Activated CD4-positive, alpha-beta T cell treated with anti-CD3 and anti-CD28 coated beads, Interleukin-2, amount 10 ng/mL, durations not matched to agents 7 days and 5 days (primary cell): Measurements from ENCODE around the gene MYO1G. TPM values are rescaled to one million over a fixed set of nuclear protein-coding genes. Genes with fewer than 3 reads are reported as not detected.
A peak's percentile ranks its signal among the peaks of the same experiment; 100 is the strongest.
"Not testable (repeated sequence)": the region's sequence is repeated elsewhere in the genome, so short reads cannot be mapped to it uniquely, and the experiment has no call there.

ENCODE experiments used
- CTCF ChIA-PET: fragments of 350-600 bp; sonication (Branson Sonifier 250); formaldehyde crosslinking; loops from one replicate; lab custom pipeline; 2021; ENCODE audit warnings: antibody characterized with exemption; lab: Charles Lee
- POLR2A ChIA-PET: fragments of 350-600 bp; sonication (Branson Sonifier 250); formaldehyde crosslinking; loops from one replicate; lab custom pipeline; 2021; ENCODE audit warnings: antibody characterized with exemption; lab: Charles Lee
- DNase-seq: peaks from one replicate; pipeline ENCODE4 v3.0.0-alpha.2; 2020
- H3K27ac Mint-ChIP-seq: one replicate; pipeline ENCODE4 v1.8.0; 2021; ENCODE audit warnings: mild to moderate bottlenecking, moderate library complexity, mixed read lengths
- H3K27me3 Mint-ChIP-seq: one replicate; pipeline ENCODE4 v1.8.0; 2021; ENCODE audit warnings: mixed read lengths
- H3K36me3 Mint-ChIP-seq: one replicate; pipeline ENCODE4 v1.8.0; 2021; ENCODE audit warnings: low read depth, mixed read lengths
- H3K4me1 Mint-ChIP-seq: one replicate; pipeline ENCODE4 v1.8.0; 2021; ENCODE audit warnings: mixed read lengths
- H3K4me3 Mint-ChIP-seq: one replicate; pipeline ENCODE4 v1.8.0; 2021; ENCODE audit warnings: mild to moderate bottlenecking, moderate library complexity, mixed read lengths
- H3K9me3 Mint-ChIP-seq: one replicate; pipeline ENCODE4 v1.8.0; 2021; ENCODE audit warnings: mixed read lengths
- total RNA-seq, 2 experiments: library from RNA; stranded (reverse); gene quantifications; one replicate each; pipeline ENCODE4 v1.2.3, GENCODE V29; 2021

Gene MYO1G
- total RNA-seq, 2 experiments from 2014 or later = 414 to 457 TPM

DNA sequence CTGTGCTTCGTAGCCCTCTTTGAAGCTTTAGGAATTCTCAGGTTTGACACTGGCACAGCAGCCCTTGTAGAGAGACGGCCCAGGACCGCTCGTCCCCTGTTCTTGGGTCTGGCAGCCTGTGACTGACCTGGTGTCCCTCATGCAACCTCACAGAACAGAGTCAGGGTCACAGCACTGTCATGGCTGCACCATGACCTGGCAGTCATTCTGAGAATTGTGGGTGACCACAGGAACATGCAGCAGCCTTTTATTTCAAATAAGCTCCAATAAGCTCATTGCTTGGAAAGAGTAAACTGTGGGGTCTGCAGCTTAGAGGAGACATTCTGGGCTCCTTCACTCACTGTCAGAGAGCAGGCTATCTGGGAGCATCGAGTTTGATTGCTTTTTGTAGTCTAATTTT, 42.5 kb downstream of the MYO1G start:
- Mint-ChIP-seq H3K27me3 (peaks cover 17% of the 10 kb centered on the region), H3K27ac (no peak overlapping the region), H3K4me1 (peaks cover 3% of the 10 kb centered on the region), H3K9me3 (no peaks in the 10 kb centered on the region), H3K4me3 (no peak overlapping the region), H3K36me3 (no peaks in the 10 kb centered on the region)
- DNase-seq = no peak
- ChIA-PET POLR2A (interaction anchor here (0.7 to 1.0 kb wide), 2 partner anchors 149 to 439 kb away, joined by 3 to 4 read pairs; no protein-coding TSS in a partner anchor), CTCF (interaction anchor here (0.7 to 1.6 kb wide), 3 partner anchors 20 to 269 kb away, joined by 3 read pairs; no protein-coding TSS in a partner anchor)

DNA sequence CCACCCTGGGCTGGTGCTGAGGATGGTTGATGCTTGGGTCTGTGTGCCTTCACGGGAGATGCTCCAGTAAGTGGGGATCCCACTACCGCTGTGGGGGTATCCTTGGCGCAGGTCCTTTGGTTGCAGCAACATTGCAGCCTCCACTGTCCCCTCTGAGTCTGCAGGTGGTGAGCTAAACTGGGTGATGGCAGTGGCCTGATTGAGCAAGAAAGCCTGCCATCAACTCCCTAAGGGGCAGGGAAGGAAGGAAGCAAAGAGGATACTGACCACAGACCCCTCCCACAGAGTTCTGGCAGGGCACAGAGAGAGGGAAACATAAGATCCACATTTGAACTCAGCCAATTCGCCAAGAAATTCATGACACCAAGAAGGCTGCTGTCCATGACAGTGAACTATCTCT, 43.2 kb downstream of the MYO1G start:
- CTCF ChIA-PET = interaction anchor here (1.0 to 2.0 kb wide), 3 partner anchors 14 to 30 kb away, joined by 3 to 9 read pairs (median 4); no protein-coding TSS in a partner anchor
- no peak overlapping the region for H3K27ac Mint-ChIP-seq

DNA sequence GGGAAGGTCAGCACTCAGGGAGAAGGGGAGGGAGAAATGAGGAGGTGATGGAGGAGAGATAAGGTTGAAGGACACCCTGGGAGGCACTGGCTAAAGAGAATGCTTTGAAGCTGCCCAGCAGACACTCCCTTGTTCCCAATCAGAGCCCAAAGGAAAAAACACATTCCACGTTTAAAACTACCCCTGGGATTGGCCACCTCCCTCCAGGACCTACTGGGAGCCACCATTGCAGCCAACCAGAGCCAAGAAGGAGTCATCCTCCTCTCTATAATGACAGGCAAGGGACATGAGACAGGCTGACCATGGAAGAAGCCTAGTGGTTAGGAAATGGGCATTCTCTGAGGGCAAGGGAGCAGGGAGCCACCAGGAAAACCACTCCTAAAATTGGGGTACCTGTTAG, 43.8 kb downstream of the MYO1G start:
- Mint-ChIP-seq H3K4me1 (peaks cover 3% of the 10 kb centered on the region), H3K36me3 (no peaks in the 10 kb centered on the region), H3K27me3 (peaks cover 11% of the 10 kb centered on the region), H3K9me3 (no peaks in the 10 kb centered on the region), H3K4me3 (no peak overlapping the region), H3K27ac (no peak overlapping the region)
- DNase-seq = no peak
- POLR2A ChIA-PET = no interaction called here
- CTCF ChIA-PET = interaction anchor here (1.0 to 2.0 kb wide), 3 partner anchors 13 to 29 kb away, joined by 3 to 9 read pairs (median 4); no protein-coding TSS in a partner anchor

More for the DNA sequence above, 43.2 kb downstream of the MYO1G start:
- Mint-ChIP-seq H3K36me3 (no peaks in the 10 kb centered on the region), H3K9me3 (no peaks in the 10 kb centered on the region), H3K4me1 (peaks cover 3% of the 10 kb centered on the region), H3K4me3 (no peak overlapping the region), H3K27me3 (peaks cover 11% of the 10 kb centered on the region)
- POLR2A ChIA-PET = no interaction called here
- no peak for DNase-seq

DNA sequence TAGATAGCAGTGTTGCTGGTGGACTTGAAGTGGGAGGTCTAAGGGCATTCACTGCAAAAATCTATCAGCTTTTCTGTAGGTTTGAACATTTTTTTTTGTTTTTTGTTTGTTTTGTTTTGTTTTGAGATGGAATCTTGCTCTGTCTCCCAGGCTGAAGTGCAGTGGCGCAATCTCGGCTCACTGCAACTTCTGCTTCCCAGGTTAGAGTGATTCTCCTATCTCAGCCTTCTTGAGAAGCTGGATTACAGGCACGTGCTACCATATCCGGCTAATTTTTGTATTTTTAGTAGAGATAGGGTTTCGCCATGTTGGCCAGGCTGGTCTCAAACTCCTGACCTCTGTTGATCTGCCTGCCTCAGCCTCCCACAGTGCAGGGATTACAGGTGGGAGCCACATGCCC, 44.3 kb downstream of the MYO1G start:
- H3K27ac Mint-ChIP-seq, H3K36me3 Mint-ChIP-seq, H3K9me3 Mint-ChIP-seq, DNase-seq, H3K4me3 Mint-ChIP-seq, H3K4me1 Mint-ChIP-seq, POLR2A ChIA-PET: not testable (repeated sequence)
- peaks cover 11% of the 10 kb centered on the region for H3K27me3 Mint-ChIP-seq
- CTCF ChIA-PET = interaction anchor here (1.0 to 2.0 kb wide), 2 partner anchors 12 to 29 kb away, joined by 4 to 9 read pairs; no protein-coding TSS in a partner anchor

DNA sequence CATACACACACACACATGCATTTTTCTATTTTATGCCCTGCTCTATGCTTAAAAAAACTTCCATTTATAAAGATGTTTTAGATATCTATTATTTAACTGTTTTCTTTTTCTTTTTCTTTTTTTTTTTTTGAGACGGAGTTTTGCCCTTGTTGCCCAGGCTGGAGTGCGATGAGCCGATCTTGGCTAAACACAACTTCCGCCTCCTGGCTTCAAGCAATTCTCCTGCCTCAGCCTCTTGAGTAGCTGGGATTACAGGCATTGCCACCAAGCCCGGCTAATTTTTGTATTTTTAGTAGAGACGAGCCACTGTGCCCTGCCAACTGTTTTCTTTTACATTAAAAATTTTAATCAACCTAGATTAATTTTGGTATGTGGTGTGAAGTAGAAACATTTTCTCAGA, 47.9 kb downstream of the MYO1G start:
- no peak overlapping the region for H3K27ac Mint-ChIP-seq
- no peaks in the 10 kb centered on the region for H3K4me1 Mint-ChIP-seq
- no peak overlapping the region for H3K4me3 Mint-ChIP-seq
- ChIA-PET POLR2A (no interaction called here), CTCF (no interaction called here)
- no peaks in the 10 kb centered on the region for H3K9me3 Mint-ChIP-seq
- no peaks in the 10 kb centered on the region for H3K36me3 Mint-ChIP-seq
- DNase-seq = no peak
- peaks cover 22% of the 10 kb centered on the region for H3K27me3 Mint-ChIP-seq

DNA sequence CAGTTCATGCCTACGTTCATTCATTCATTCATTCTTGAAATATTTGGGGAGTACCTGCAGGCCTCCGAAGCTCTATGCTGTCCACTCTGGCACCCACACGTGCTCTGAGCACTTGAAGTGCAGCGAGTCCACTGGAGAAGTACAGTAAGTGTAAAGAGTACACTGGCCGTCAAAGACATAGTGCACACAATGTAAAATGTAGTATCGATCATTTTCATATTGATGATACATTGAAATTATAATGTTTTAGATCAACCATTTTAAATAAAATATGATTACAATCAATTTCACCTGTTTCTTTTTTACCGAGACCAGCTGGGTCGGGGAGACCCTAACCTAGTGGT, 56.5 kb downstream of the MYO1G start:
- CTCF ChIA-PET = interaction anchor here (0.8 to 1.8 kb wide), 6 partner anchors 11 to 214 kb away, joined by 3 to 4 read pairs (median 4); no protein-coding TSS in a partner anchor
- DNase-seq = no peak
- POLR2A ChIA-PET = no interaction called here
- Mint-ChIP-seq H3K36me3 (no peaks in the 10 kb centered on the region), H3K9me3 (no peaks in the 10 kb centered on the region), H3K27me3 (peaks cover 6% of the 10 kb centered on the region), H3K4me3 (no peak overlapping the region), H3K27ac (no peak overlapping the region), H3K4me1 (peaks cover 18% of the 10 kb centered on the region)

DNA sequence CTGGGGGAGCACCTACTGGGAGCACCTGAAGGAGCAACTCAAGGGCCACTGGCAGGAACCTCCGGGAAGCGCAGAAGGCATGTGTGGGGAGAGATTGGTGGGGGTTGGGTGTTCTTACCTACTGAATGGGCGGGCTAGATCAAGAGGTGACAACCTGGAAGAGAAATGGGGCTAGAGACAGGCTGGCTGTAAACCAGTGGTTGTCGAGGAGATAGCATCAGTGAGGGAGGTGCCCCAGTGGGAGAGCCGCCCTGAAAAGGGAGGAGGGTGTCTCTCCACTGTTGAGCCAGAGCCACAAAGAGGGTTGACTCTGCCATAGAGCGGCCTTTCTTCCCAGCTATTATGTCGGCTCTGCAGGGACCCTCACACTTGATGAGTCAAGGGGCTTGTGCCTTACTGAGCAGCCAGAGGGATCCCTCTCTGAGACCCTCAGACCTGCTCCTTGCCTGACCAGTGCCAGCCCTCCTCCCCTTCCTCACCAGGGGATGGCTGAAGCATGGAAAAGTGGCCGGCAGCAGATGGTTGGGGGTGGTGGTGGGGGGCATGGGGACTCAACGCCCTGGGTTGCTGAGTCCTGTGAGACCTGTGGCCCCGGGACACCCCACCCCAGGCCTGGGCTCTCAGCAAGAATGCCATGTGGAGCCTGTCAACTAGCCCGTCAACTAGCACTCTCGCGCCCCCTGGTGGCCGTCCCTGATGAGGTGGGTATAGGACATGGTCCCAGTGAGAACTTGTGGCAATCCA, 57.0 kb downstream of the MYO1G start:
- H3K4me3 Mint-ChIP-seq = no peak overlapping the region
- CTCF ChIA-PET = interaction anchor here (0.5 to 1.6 kb wide), 8 partner anchors 13 to 233 kb away, joined by 3 to 4 read pairs (median 4); partner anchors contain the start of gene PURB

DNA sequence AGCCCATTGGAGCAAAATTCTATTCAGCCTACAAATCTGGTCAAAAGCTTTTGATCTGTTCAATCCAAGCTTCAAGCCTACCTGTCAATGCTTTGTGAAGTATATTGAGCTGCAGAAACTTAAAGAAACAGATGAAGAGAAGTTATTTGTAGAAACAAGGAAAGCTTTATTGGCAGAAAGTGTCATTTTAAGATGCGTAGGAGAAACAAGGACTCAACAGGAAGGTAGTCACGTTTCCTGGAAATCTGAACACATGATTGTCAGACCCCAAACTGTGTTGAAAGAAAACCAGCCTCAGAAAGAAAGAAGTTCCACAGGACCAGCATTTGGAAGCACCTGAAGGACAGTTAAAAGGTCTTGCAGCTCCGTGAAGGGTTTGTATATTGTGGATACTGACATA, 58.7 kb downstream of the MYO1G start:
- Mint-ChIP-seq H3K4me1 (peaks cover 23% of the 10 kb centered on the region), H3K27ac (peak overlapping the region; percentile 5), H3K4me3 (no peak overlapping the region), H3K9me3 (no peaks in the 10 kb centered on the region), H3K36me3 (no peaks in the 10 kb centered on the region), H3K27me3 (no peaks in the 10 kb centered on the region)
- POLR2A ChIA-PET = no interaction called here
- CTCF ChIA-PET = interaction anchor here (0.6 to 1.8 kb wide), 9 partner anchors 28 to 334 kb away, joined by 3 to 11 read pairs (median 3); no protein-coding TSS in a partner anchor
- DNase-seq = no peak

More for the DNA sequence above, 57.0 kb downstream of the MYO1G start:
- Mint-ChIP-seq H3K27me3 (peaks cover 5% of the 10 kb centered on the region), H3K27ac (peak overlapping the region; percentile 26), H3K9me3 (no peaks in the 10 kb centered on the region), H3K36me3 (no peaks in the 10 kb centered on the region), H3K4me1 (peaks cover 18% of the 10 kb centered on the region)
- POLR2A ChIA-PET = no interaction called here
- DNase-seq = peak; percentile 96

DNA sequence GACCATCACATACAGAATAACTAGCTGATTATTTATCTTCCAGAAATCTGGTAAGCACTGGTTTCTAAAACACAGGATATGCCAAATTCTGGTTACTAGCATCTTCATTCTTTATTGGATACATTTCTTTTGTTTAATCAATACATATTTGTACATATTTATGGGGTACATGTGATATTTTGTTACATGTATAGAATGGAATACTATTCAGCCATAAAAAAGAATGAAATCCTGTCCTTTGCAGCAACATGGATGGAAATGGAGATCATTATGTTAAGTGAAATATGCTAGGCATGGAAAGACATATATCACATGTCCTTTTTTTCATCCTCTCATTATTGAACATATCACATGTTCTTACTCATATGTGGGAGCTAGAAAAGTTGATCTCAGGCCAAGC, 60.8 kb downstream of the MYO1G start:
- Mint-ChIP-seq H3K9me3 (no peaks in the 10 kb centered on the region), H3K4me1 (peaks cover 36% of the 10 kb centered on the region), H3K27ac (no peak overlapping the region), H3K27me3 (no peaks in the 10 kb centered on the region), H3K36me3 (no peaks in the 10 kb centered on the region), H3K4me3 (no peak overlapping the region)
- CTCF ChIA-PET = interaction anchor here (1.4 to 1.5 kb wide), 2 partner anchors 13 to 61 kb away, joined by 4 read pairs; no protein-coding TSS in a partner anchor
- no peak for DNase-seq
- POLR2A ChIA-PET = no interaction called here

DNA sequence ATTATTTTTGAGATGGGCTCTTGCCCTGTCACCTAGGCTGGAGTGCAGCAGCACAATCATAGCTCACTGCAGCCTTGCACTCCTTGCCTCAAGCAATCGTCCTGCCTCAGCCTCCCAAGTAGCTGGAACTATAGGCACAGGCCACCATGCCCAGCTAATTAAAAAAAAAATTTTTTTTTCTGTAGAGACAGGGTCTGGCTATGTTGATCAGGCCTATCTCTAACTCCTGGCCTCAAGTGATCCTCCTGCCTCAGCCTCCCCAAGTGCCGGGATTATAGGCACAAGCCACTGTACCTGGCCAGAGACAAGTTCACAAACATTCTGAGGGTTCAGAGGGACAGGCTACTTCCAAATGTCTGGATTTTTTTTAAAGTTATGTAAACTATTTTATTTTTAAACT, 61.4 kb downstream of the MYO1G start:
- Mint-ChIP-seq H3K4me3 (no peak overlapping the region), H3K27me3 (no peaks in the 10 kb centered on the region), H3K36me3 (no peaks in the 10 kb centered on the region), H3K9me3 (no peaks in the 10 kb centered on the region), H3K27ac (no peak overlapping the region), H3K4me1 (peaks cover 36% of the 10 kb centered on the region)
- no peak for DNase-seq
- CTCF ChIA-PET = interaction anchor here (1.4 to 1.5 kb wide), 2 partner anchors 12 to 61 kb away, joined by 4 read pairs; no protein-coding TSS in a partner anchor
- POLR2A ChIA-PET = interaction anchor here (0.7 kb wide), 1 partner anchor 59 kb away, joined by 4 read pairs; no protein-coding TSS in a partner anchor

DNA sequence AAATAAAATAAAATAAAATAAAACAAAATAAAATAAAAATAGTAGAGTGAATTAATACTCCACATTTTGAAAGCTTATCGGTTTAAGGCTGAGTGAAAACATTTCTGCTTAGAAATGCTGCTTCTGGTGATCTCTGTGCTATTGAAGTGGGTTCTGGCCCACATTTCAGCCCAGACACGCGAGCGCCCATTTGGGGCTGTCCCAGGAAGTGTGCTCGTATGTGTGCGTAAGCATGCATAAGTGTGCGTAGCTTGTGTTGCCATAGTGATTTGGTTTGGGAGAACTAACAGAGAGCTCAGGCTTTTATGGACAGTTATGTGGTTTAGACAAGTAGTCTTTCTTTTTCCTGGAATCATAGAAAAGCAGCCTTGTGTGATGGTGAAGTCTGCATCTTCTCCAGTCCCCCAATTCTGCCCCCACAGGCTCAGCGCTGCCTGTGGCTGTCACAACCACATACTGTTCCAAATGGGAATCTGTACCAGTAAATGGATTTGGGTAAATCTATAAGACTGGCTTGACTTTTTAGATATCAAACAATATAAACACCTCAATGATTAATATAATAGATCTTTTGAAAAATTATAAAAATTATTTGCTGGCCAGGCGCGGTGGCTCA, 63.7 kb downstream of the MYO1G start:
- ChIA-PET POLR2A (interaction anchor here (1.2 kb wide), 1 partner anchor 34 kb away, joined by 8 read pairs; no protein-coding TSS in a partner anchor), CTCF (interaction anchor here (1.0 to 1.4 kb wide), 3 partner anchors 27 to 68 kb away, joined by 3 to 6 read pairs (median 5); partner anchors contain the start of gene H2AZ2)
- H3K27me3 Mint-ChIP-seq = no peaks in the 10 kb centered on the region
- peak overlapping the region; percentile 82 for H3K27ac Mint-ChIP-seq
- no peak overlapping the region for H3K4me3 Mint-ChIP-seq
- H3K36me3 Mint-ChIP-seq = no peaks in the 10 kb centered on the region
- peak; percentile 81 for DNase-seq
- H3K4me1 Mint-ChIP-seq = peaks cover 23% of the 10 kb centered on the region
- no peaks in the 10 kb centered on the region for H3K9me3 Mint-ChIP-seq

DNA sequence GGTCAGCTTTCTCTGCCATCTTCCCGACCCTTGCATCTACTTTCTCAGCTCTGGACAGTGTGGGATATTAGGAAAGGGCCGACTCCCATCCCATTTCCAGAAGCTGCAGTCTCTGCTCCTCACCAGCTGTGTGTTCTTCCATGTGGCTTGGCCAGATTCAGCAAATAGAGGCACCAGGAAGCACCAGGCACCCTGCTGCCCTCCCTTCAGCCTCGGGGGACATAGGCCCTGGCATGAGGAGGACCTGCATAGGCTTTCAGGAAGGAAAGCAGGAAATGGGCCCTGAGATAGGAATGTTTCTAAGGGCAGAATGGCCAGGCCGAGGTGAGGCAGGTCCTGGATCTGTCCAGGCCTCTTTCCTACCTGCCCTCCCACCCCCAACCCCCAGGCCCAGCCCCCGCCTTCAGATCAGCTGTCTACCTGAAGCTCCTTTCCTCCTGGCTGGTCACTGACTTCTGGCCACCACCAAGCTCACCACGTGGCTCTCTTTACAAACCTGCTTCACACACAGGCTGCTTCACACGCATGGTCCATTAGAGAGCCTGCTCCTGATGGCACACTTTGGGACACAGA, 66.0 kb downstream of the MYO1G start:
- POLR2A ChIA-PET = no interaction called here
- H3K4me1 Mint-ChIP-seq = peaks cover 18% of the 10 kb centered on the region
- CTCF ChIA-PET = interaction anchor here (0.6 to 1.4 kb wide), 7 partner anchors 8 to 225 kb away, joined by 3 to 5 read pairs (median 4); partner anchors contain the start of gene H2AZ2
- no peaks in the 10 kb centered on the region for H3K27me3 Mint-ChIP-seq
- H3K4me3 Mint-ChIP-seq = no peak overlapping the region
- no peaks in the 10 kb centered on the region for H3K36me3 Mint-ChIP-seq
- no peak for DNase-seq
- no peak overlapping the region for H3K27ac Mint-ChIP-seq
- no peaks in the 10 kb centered on the region for H3K9me3 Mint-ChIP-seq
